Muscle of leg (tissue), 11 donors: ENCODE data around the gene FYCO1. TPM values are rescaled to one million over a fixed set of nuclear protein-coding genes. Genes with fewer than 3 reads are reported as not detected.

Experiments
- DNase-seq: peaks from one replicate; pipeline ENCODE4 v3.0.0; 2013
- H3K27ac ChIP-seq: one replicate; pipeline ENCODE4 v1.5.1; 2013; ENCODE audit warnings: mild to moderate bottlenecking, low read length, control low read depth
- H3K27me3 ChIP-seq: one replicate; pipeline ENCODE4 v1.6.1; 2013; ENCODE audit warnings: low read length; ENCODE audit not compliant: control insufficient read depth, insufficient read depth
- H3K36me3 ChIP-seq: one replicate; pipeline ENCODE4 v1.6.1; 2013; ENCODE audit warnings: low read length; ENCODE audit not compliant: control insufficient read depth, insufficient read depth
- H3K4me1 ChIP-seq: one replicate; pipeline ENCODE4 v1.6.1; 2013; ENCODE audit warnings: low read length; ENCODE audit not compliant: control insufficient read depth, insufficient read depth
- H3K4me3 ChIP-seq: one replicate; pipeline ENCODE4 v1.5.1; 2013; ENCODE audit warnings: low read length, control low read depth
- H3K9me3 ChIP-seq: replicated peaks from 2 replicates; pipeline ENCODE4 v1.6.1; 2013; ENCODE audit warnings: low read depth, low read length; ENCODE audit not compliant: control insufficient read depth
- WGBS: methylation state at CpG from one replicate; pipeline ENCODE4 v1.1.5; 2013; ENCODE audit warnings: missing lambda C conversion rate; ENCODE audit not compliant: insufficient coverage; 5-methylcytosine and 5-hydroxymethylcytosine counted together
- polyA plus RNA-seq, 8 donors: library from polyadenylated mRNA; unstranded; fragments of 120-200 nt; gene quantifications; one replicate each; pipeline versions ENCODE4 v1.2.1 to v1.2.3, GENCODE V29; 2013; ENCODE audit warnings: inconsistent platforms in 1 of 8, low replicate concordance in 1 of 8; ENCODE audit not compliant: insufficient read length in 8 of 8, insufficient read depth in 1 of 8
- total RNA-seq: library from RNA; stranded (reverse); fragments of 120-200 nt; gene quantifications from one replicate; pipeline ENCODE4 v1.2.4, GENCODE V29; 2013

The FYCO1 gene
- total and polyA plus RNA-seq, 9 donors, result 18.6 to 33.6 (median 25.4) TPM

DNA sequence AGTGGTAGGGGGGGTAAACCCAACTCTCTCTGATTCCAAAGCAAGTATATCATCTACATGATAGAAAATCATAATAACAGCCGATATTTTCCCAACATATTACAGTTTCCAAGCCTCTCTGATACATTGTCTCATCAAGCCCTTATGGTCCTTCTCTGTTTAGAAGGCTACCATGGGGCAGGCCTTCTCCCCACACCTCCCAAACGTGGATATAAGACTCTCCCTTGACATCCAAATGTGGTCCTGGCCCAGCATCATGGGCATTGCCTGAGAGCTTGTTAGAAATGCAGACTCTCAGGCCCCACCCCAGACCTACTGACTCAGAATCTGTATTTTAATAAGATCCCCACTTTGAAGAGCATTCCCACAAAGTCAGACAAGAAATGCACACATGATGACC, 127.0 kb downstream of the FYCO1 start:
- Histone ChIP-seq H3K4me1 (no peaks in the 10 kb centered on the region), H3K9me3 (no peaks in the 10 kb centered on the region), H3K27ac (no peak overlapping the region), H3K4me3 (no peak overlapping the region), H3K27me3 (no peaks in the 10 kb centered on the region), H3K36me3 (no peaks in the 10 kb centered on the region)
- DNase-seq, result no peak
- WGBS, result 54% methylated on average over 2 of the region's 2 CpGs

DNA sequence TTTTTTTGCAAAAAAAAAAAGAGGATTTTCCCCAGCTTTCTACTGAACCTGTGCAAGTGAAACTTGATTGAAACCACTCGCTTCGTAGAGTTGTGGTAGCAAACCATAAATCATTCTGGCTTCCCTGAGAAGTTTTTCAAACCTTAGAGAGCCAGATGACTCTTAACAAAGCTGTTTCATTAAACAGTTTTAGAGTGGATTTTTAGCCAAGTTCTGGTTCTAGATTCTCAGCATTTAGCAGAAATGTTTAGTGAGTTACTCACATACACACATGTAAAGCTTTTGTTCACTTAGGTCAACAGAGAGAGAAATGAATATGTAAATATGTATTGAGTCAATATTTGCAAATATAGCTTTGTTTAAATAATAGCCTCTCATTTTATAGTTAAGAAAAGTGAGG, 127.4 kb downstream of the FYCO1 start:
- Histone ChIP-seq H3K9me3 (peaks cover 4% of the 10 kb centered on the region), H3K4me1 (no peaks in the 10 kb centered on the region), H3K27ac (no peak overlapping the region), H3K27me3 (no peaks in the 10 kb centered on the region), H3K36me3 (no peaks in the 10 kb centered on the region), H3K4me3 (no peak overlapping the region)
- DNase-seq, result no peak
- no CpG with 5 or more reads among the region's 2 CpGs for WGBS

Other genes with a start within 250 kb of the FYCO1 start
- gene SLC6A20, start 199.3 kb downstream of the FYCO1 start, total RNA-seq, result 0.09 TPM
- 1 to 10 TPM in 1 of 8 donors, under 1 TPM in 7; 0.13 to 8.4 (median 0.33) TPM for gene SLC6A20, start 199.3 kb downstream of the FYCO1 start, polyA plus RNA-seq
- gene LZTFL1, start 153.7 kb downstream of the FYCO1 start, total RNA-seq, result 15.6 TPM
- gene LZTFL1, start 153.7 kb downstream of the FYCO1 start, polyA plus RNA-seq, result 10 to 100 TPM; 13.3 to 19.9 (median 15.8) TPM
- 0.09 TPM for gene CCR9, start 109.3 kb downstream of the FYCO1 start, total RNA-seq
- gene CCR9, start 109.3 kb downstream of the FYCO1 start, polyA plus RNA-seq, result not detected
- 0.04 TPM for gene CXCR6, start 52.4 kb downstream of the FYCO1 start, total RNA-seq
- under 1 TPM; 0.12 to 0.40 (median 0.24) TPM for gene CXCR6, start 52.4 kb downstream of the FYCO1 start, polyA plus RNA-seq
- 0.18 TPM for gene XCR1, start 31.7 kb upstream of the FYCO1 start, total RNA-seq
- under 1 TPM; 0.08 to 0.60 (median 0.13) TPM for gene XCR1, start 31.7 kb upstream of the FYCO1 start, polyA plus RNA-seq
- 3.1 TPM for gene CCR1, start 212.5 kb upstream of the FYCO1 start, total RNA-seq
- 1 to 10 TPM; 2.1 to 4.8 (median 3.6) TPM for gene CCR1, start 212.5 kb upstream of the FYCO1 start, polyA plus RNA-seq
- gene CCR3, start 246.6 kb upstream of the FYCO1 start, total RNA-seq, result not detected
- gene CCR3, start 246.6 kb upstream of the FYCO1 start, polyA plus RNA-seq, result not detected